Muscle of back (tissue), 11 donors: Measurements from ENCODE around the gene DMRT1. TPM values are rescaled to one million over a fixed set of nuclear protein-coding genes. Genes with fewer than 3 reads are reported as not detected.
A peak's percentile ranks its signal among the peaks of the same experiment; 100 is the strongest.

Experiments used
- DNase-seq, 3 donors: peaks; one replicate each; pipeline versions ENCODE4 v3.0.0 to v3.0.0-alpha.2; 2013
- polyA plus RNA-seq, 10 donors: library from polyadenylated mRNA; unstranded; fragments of 120-200 nt; gene quantifications; one replicate each; pipeline ENCODE4 v1.2.1, GENCODE V29; 2013; ENCODE audit not compliant: insufficient read length in 10 of 10

DMRT1 gene
- polyA plus RNA-seq, 10 donors, result 0.13 to 0.19 (median 0.16) TPM; not detected in 7

GRCh38 chr9:922171-922570 lies 80.7 kb downstream of the DMRT1 start:
- DNase-seq, result no peak

- DNase-seq, result no peak
These were observed 81.2 kb downstream of the DMRT1 start for GRCh38 chr9:922731-923130.

- DNase-seq, result no peak
These were observed 85.5 kb downstream of the DMRT1 start for GRCh38 chr9:926976-927375.

GRCh38 chr9:928363-929042 lies 87.0 kb downstream of the DMRT1 start:
- DNase-seq, result no peak

GRCh38 chr9:929719-930118 lies 88.2 kb downstream of the DMRT1 start:
- no peak for DNase-seq

- DNase-seq, result no peak
These were observed 91.9 kb downstream of the DMRT1 start for GRCh38 chr9:933356-933755.

- peak in 1 of 3 donors; percentile 22 for DNase-seq
These were observed 94.0 kb downstream of the DMRT1 start for GRCh38 chr9:935348-935965.

GRCh38 chr9:942805-943580 lies 101.5 kb downstream of the DMRT1 start:
- no peak for DNase-seq

GRCh38 chr9:947985-948384 lies 106.5 kb downstream of the DMRT1 start:
- no peak for DNase-seq

GRCh38 chr9:948497-948896 lies 107.0 kb downstream of the DMRT1 start:
- no peak for DNase-seq

GRCh38 chr9:950139-950538 lies 108.6 kb downstream of the DMRT1 start:
- DNase-seq, result no peak

GRCh38 chr9:952546-952945 lies 111.0 kb downstream of the DMRT1 start:
- DNase-seq, result no peak

GRCh38 chr9:959105-959504 lies 117.6 kb downstream of the DMRT1 start:
- no peak for DNase-seq

GRCh38 chr9:959914-960313 lies 118.4 kb downstream of the DMRT1 start:
- DNase-seq, result no peak

GRCh38 chr9:962023-962422 lies 120.5 kb downstream of the DMRT1 start:
- DNase-seq, result no peak

GRCh38 chr9:965497-965896 lies 124.0 kb downstream of the DMRT1 start:
- DNase-seq, result no peak

GRCh38 chr9:966870-967269 lies 125.4 kb downstream of the DMRT1 start:
- no peak for DNase-seq

GRCh38 chr9:967436-967835 lies 125.9 kb downstream of the DMRT1 start:
- no peak for DNase-seq

- DNase-seq, result peak in 1 of 3 donors; percentile 67
These were observed 126.6 kb downstream of the DMRT1 start for GRCh38 chr9:967903-968641.

GRCh38 chr9:969310-970150 lies 128.0 kb downstream of the DMRT1 start:
- DNase-seq, result peak in 1 of 3 donors; percentile 56
